Panc1 (cell line): ENCODE measurements around the gene STX18. TPM values are rescaled to one million over a fixed set of nuclear protein-coding genes. Genes with fewer than 3 reads are reported as not detected.

Experiments
- ATAC-seq: fragments of 200-7000 bp; cut with Tn5 transposase; 2 replicates; pipeline ENCODE4 v1.9.1; 2020; ENCODE audit warnings: mild to moderate bottlenecking, moderate library complexity
- BruUV-seq: library from RNA; stranded (reverse); fragments of 400-500 nt; replicated peaks from 2 replicates; lab custom pipeline; 2021; lab: Mats Ljungman, UMichigan
- CTCF ChIA-PET: fragments of 300-600 bp; sonication (Branson Sonifier 250); formaldehyde crosslinking; loops from one replicate; lab custom pipeline; 2022; ENCODE audit warnings: antibody characterized with exemption; lab: Charles Lee
- POLR2A ChIA-PET: fragments of 300-600 bp; sonication (Branson Sonifier 250); formaldehyde crosslinking; loops from one replicate; lab custom pipeline; 2022; ENCODE audit warnings: antibody characterized with exemption; lab: Charles Lee
- DNase-seq: peaks from one replicate; pipeline ENCODE4 v3.0.0-alpha.2; 2010; ENCODE audit warnings: low read depth, low spot score
- H3K27ac ChIP-seq: 2 replicates; pipeline ENCODE4 v1.5.1; 2011; ENCODE audit warnings: mild to moderate bottlenecking, low read length, inconsistent platforms
- H3K27me3 ChIP-seq: fragments of 200-500 bp; sonication (Bioruptor generic); 2 replicates; pipeline ENCODE4 v1.6.0; 2014; ENCODE audit warnings: low read length, inconsistent platforms; ENCODE audit not compliant: control insufficient read depth, insufficient read depth
- H3K36me3 ChIP-seq: fragments of 200-500 bp; sonication (Bioruptor generic); 2 replicates; pipeline ENCODE4 v1.5.1; 2014; ENCODE audit warnings: inconsistent platforms, mild to moderate bottlenecking, low read length, moderate library complexity; ENCODE audit not compliant: control insufficient read depth, insufficient read depth
- H3K4me1 ChIP-seq: 2 replicates; pipeline ENCODE4 v1.5.1; 2011; ENCODE audit warnings: inconsistent platforms, mild to moderate bottlenecking, low read length, moderate library complexity; ENCODE audit not compliant: control insufficient read depth, insufficient read depth
- H3K4me3 ChIP-seq, 2 experiments: 2 replicates each; pipeline ENCODE4 v1.5.1; 2011 to 2012; ENCODE audit warnings: low read depth in 2 of 2, low read length in 2 of 2, mild to moderate bottlenecking in 2 of 2, inconsistent platforms in 1 of 2, moderate library complexity in 1 of 2
- H3K9me3 ChIP-seq: fragments of 200-500 bp; sonication (Bioruptor generic); 2 replicates; pipeline ENCODE4 v1.5.1; 2014; ENCODE audit warnings: low read depth, mild to moderate bottlenecking, inconsistent platforms, low read length, moderate library complexity; ENCODE audit not compliant: control insufficient read depth, insufficient read depth
- CTCF ChIP-seq: fragments of 450-650 bp; IDR thresholded peaks from 2 replicates; pipeline ENCODE4 v1.5.1; 2017; ENCODE audit warnings: mild to moderate bottlenecking
- POLR2AphosphoS5 ChIP-seq: IDR thresholded peaks from 2 replicates; pipeline ENCODE4 v1.6.1; 2012; ENCODE audit warnings: mild to moderate bottlenecking, low read depth, low read length, moderate library complexity
- REST ChIP-seq, 2 experiments: IDR thresholded peaks; 2 replicates each; pipeline ENCODE4 v1.6.1; 2011 to 2012; ENCODE audit warnings: low read depth in 2 of 2, control low read depth in 1 of 2, low read length in 1 of 2, mild to moderate bottlenecking in 1 of 2, moderate library complexity in 1 of 2; ENCODE audit not compliant: insufficient read depth in 1 of 2
- SIN3A ChIP-seq: IDR thresholded peaks from 2 replicates; pipeline ENCODE4 v1.6.1; 2012; ENCODE audit warnings: low read depth, mild to moderate bottlenecking, low read length, moderate library complexity, borderline replicate concordance; ENCODE audit not compliant: insufficient read depth
- TCF7L2 ChIP-seq: IDR thresholded peaks from 2 replicates; pipeline ENCODE4 v1.6.1; 2011; ENCODE audit warnings: mild to moderate bottlenecking, low read depth, low read length, inconsistent platforms
- in situ Hi-C: cut with HindIII; loops from 2 replicates; pipeline ENCODE4 v1.10.0; 2016; ENCODE audit warnings: low sequenced_read_pairs, low pct_unique_long_range_greater_than_20kb
- intact Hi-C: fragments of 100-400 bp; cut with micrococcal nuclease; formaldehyde crosslinking; loops from one replicate; pipeline ENCODE4 v1.10.0; 2022; ENCODE audit not compliant: unreplicated experiment
- total RNA-seq: library from RNA; stranded (reverse); gene quantifications from one replicate; pipeline ENCODE4 v1.2.1, GENCODE V29; 2021; ENCODE audit not compliant: unreplicated experiment

Gene STX18
- total RNA-seq, 1 experiment from 2014 or later: 15.0 TPM

GRCh38 chr4:4416981-4417380 is 124.9 kb downstream of the STX18 start:
- Histone ChIP-seq H3K36me3 (no peaks in the 10 kb centered on the region; the same call in 1 of the 2 replicates), H3K27me3 (no peaks in the 10 kb centered on the region), H3K4me1 (no peaks in the 10 kb centered on the region), H3K4me3 (no peak overlapping the region), H3K9me3 (no peaks in the 10 kb centered on the region), H3K27ac (no peak overlapping the region)
- in situ Hi-C loops (no loop called here), intact Hi-C loops (no loop called here)
- no TSS peak for BruUV-seq
- ATAC-seq: no peak
- POLR2A ChIA-PET: no interaction called here
- no peak for DNase-seq
- no peak for TF ChIP-seq TCF7L2
- no peak for TF ChIP-seq POLR2AphosphoS5
- no peak for TF ChIP-seq SIN3A
- no peak for TF ChIP-seq REST (IDR thresholded peaks at IDR 0.05; ENCODE audit: insufficient read depth in 1 of 2, low read depth in 2 of 2, low read length in 1 of 2)
- no peak for TF ChIP-seq CTCF
- CTCF ChIA-PET: no interaction called here

DNA sequence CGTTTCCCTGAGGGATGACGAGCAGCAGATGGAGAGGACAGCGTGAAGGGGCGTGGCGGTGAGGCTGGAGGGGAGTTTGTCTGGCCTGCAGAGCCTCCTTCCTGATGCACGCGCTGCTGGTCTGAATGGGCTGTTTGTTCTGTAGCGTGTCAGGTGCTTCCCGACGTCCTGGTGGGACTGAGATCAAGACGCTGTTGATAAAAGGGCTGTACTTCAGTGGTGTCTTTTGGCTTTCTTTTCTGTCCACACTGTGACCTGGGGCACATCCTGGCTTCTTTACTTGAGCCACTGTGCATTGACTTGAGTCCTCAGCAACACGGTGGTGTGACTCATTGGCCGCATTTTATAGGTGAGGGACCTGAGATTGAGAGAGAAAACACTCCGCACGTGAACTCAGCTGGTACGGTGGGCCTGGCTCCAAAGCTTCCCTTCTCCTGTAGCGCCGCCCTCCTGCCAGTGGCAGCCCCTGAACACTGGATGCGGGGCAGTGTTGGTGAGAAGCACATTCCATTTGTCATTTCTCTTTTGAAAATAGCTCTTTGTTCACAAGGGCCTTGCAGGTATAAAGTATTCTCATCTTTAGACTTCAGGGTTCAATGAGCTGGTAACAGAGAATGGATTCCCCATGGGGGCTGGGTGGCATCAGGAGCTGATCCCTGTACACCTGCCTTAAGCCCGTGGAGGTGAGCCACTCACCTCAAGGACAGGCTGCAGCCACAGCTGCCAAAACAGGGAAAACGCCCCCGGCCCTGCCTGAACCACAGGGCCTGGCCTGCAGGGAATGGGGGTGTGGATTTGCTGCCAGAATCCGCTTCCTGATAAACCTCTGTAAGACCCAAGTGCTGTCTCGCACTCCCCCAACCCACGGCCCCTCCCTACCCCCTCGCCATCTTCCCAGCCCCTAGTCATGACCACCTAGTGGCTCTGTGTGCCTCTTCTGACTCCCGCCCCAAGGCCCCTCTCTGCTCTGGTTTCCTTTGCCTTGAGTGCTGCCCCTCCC is 125.7 kb downstream of the STX18 start:
- H3K27me3 ChIP-seq: no peaks in the 10 kb centered on the region
- H3K36me3 ChIP-seq: no peaks in the 10 kb centered on the region; the same call in 1 of the 2 replicates
- no peak overlapping the region for H3K4me3 ChIP-seq
- ATAC-seq (no peak), DNase-seq (no peak)
- no peaks in the 10 kb centered on the region for H3K9me3 ChIP-seq
- in situ Hi-C loops (no loop called here), intact Hi-C loops (no loop called here)
- BruUV-seq: no TSS peak
- no peak overlapping the region for H3K27ac ChIP-seq
- no peak for TF ChIP-seq TCF7L2
- POLR2A ChIA-PET: no interaction called here
- H3K4me1 ChIP-seq: no peaks in the 10 kb centered on the region
- CTCF ChIA-PET: no interaction called here
